Fibroblast of upper back skin (primary cell): ENCODE data around the gene MANEA.
A peak's percentile ranks its signal among the peaks of the same experiment; 100 is the strongest.

ENCODE experiments used
- DNase-seq: peaks from one replicate; pipeline ENCODE4 v3.0.0-alpha.2; 2013

Gene MANEA

GRCh38 chr6:95589826-95590570, 12.7 kb downstream of the MANEA start:
- DNase-seq = no peak

DNA sequence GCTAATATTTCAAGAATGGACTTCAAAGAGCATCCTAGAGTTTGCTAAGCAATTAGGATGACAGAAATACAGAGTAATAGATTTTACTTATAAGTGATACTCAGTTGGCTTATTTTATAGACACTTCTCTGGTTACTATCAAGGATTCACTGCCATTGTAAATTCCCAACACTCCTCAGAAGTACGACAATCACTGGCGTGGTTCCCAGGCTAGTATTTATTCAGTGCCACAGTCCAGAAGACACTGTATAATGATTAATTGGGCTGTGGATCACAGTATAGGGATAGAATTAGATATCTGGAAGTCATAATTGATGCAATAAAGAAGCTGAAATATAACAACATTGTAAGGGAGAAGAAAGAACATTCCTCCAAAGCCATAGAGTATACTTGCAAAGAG, 15.7 kb downstream of the MANEA start:
- no peak for DNase-seq

GRCh38 chr6:95596021-95596420, 18.7 kb downstream of the MANEA start:
- DNase-seq = no peak

GRCh38 chr6:95599706-95600105, 22.4 kb downstream of the MANEA start:
- DNase-seq = no peak

- DNase-seq = no peak
Observed at GRCh38 chr6:95601133-95601532, 23.8 kb downstream of the MANEA start.

- peak; percentile 7 for DNase-seq
Observed at GRCh38 chr6:95614094-95614493, 36.8 kb downstream of the MANEA start.

- no peak for DNase-seq
Observed at GRCh38 chr6:95629551-95629950, 52.2 kb downstream of the MANEA start.

- no peak for DNase-seq
Observed at GRCh38 chr6:95636552-95637431, 59.5 kb downstream of the MANEA start.

GRCh38 chr6:95648636-95649035, 71.3 kb downstream of the MANEA start:
- no peak for DNase-seq

- no peak for DNase-seq
Observed at GRCh38 chr6:95649451-95649850, 72.1 kb downstream of the MANEA start.

DNA sequence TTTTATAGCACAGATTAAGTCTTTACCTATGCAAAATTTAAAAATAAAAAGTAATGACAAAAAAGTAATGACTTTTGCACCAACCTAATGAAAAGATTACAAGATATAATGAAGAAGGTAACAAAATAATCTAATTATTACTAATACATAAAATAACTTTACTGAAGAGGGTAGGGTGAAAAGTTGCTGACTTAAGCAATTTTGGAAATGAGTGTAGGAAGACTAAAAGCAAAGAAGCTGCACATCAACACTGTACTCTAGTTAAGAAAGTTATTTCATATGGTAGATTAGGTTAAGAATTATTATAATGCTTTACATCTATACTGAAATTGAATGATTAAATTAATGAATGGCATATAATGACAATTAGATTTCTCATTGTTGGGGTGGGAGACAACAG, 76.8 kb downstream of the MANEA start:
- no peak for DNase-seq

DNA sequence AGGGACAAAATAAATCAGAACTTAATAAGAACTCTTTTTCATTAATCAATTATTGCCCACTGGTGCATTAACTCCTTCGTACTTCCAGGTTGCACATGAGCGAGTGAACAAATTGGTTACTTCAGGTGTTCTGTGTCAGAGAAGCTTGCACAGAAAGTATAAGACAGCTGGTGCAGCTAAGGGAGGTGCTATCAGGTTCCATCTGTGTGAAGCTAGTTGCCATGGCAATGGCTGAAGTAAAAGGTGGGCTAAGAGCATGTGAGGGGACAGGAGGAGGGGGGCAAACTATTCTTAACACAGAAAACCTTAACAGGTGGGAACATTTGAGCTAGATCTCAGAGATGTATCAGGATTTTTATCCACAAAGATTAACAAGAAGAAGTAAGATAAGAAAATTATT, 81.6 kb downstream of the MANEA start:
- no peak for DNase-seq
